MCF 10A (cell line): ENCODE results near the gene PACRG. TPM values are rescaled to one million over a fixed set of nuclear protein-coding genes. Genes with fewer than 3 reads are reported as not detected.

Experiments
- BruUV-seq: library from RNA; stranded (reverse); fragments of 400-500 nt; replicated peaks from 2 replicates; lab custom pipeline; 2021; lab: Mats Ljungman, UMichigan
- CTCF ChIA-PET: fragments of 300-600 bp; sonication (Branson Sonifier 250); formaldehyde crosslinking; extraction: SDS; loops from one replicate; lab custom pipeline; 2021; ENCODE audit warnings: antibody characterized with exemption, inconsistent platforms; lab: Yijun Ruan, JAX
- POLR2A ChIA-PET: fragments of 300-600, 350-650 bp; sonication (Branson Sonifier 250); formaldehyde crosslinking; extraction: SDS; loops from one replicate; lab custom pipeline; 2020; ENCODE audit warnings: antibody characterized with exemption, inconsistent platforms; lab: Yijun Ruan, JAX
- DNase-seq: peaks from one replicate; pipeline ENCODE4 v3.0.0-alpha.2; 2018; ENCODE audit not compliant: unreplicated experiment
- H3K27ac Mint-ChIP-seq: one replicate; pipeline ENCODE4 v1.8.0; 2022; ENCODE audit warnings: mild to moderate bottlenecking, low read depth, mixed read lengths; ENCODE audit not compliant: unreplicated experiment
- H3K27me3 Mint-ChIP-seq: one replicate; pipeline ENCODE4 v1.8.0; 2022; ENCODE audit warnings: mixed read lengths; ENCODE audit not compliant: insufficient read depth, unreplicated experiment
- H3K36me3 Mint-ChIP-seq: one replicate; pipeline ENCODE4 v1.8.0; 2022; ENCODE audit warnings: mild to moderate bottlenecking, moderate library complexity, mixed read lengths; ENCODE audit not compliant: insufficient read depth, unreplicated experiment
- H3K4me1 Mint-ChIP-seq: one replicate; pipeline ENCODE4 v1.8.0; 2022; ENCODE audit warnings: mixed read lengths; ENCODE audit not compliant: insufficient read depth, unreplicated experiment
- H3K4me3 Mint-ChIP-seq: one replicate; pipeline ENCODE4 v1.8.0; 2022; ENCODE audit warnings: mild to moderate bottlenecking, moderate library complexity, mixed read lengths; ENCODE audit not compliant: unreplicated experiment
- H3K9me3 Mint-ChIP-seq: one replicate; pipeline ENCODE4 v1.8.0; 2022; ENCODE audit warnings: mixed read lengths; ENCODE audit not compliant: unreplicated experiment
- intact Hi-C: fragments of 100-400 bp; cut with micrococcal nuclease; formaldehyde crosslinking; loops from 2 replicates; pipeline ENCODE4 v1.14.1; 2022
- total RNA-seq: library from RNA; stranded (reverse); gene quantifications from 2 replicates; pipeline ENCODE4 v1.2.3, GENCODE V29; 2022
- TF ChIP-seq, protein P1 (sequence below): fragments of 200-600 bp; IDR thresholded peaks from one replicate; pipeline ENCODE4 v1.8.0; 2022; ENCODE audit warnings: antibody characterized with exemption, mild to moderate bottlenecking; ENCODE audit not compliant: unreplicated experiment

Gene PACRG
- total RNA-seq, 1 experiment from 2014 or later, result not detected

DNA sequence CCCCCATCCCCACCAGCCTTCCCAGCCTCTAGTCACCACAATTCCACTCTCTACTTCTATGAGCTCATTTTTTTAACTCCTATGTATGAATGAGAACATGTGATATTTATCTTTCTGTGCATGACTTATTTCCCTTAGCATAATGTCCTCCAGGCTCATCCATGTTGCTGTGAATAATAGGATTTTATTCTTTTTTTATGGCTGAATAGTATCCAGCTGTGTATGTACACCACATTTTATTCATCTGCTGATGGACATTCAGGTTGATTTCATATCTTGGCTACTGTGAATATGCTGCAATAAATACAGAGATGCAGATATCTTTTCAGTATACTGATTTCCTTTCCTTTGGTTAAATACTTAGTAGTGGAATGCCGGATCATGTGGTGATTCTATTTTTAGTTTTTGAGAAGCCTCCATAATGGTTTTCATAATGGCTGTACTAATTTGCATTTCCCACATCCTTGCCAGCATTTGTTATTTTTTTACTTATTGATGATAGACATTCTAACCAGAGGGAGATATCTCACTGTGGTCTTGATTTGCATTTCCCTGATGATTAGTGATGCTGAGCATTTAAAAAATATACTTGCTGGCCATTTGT is 194.9 kb downstream of the PACRG start:
- POLR2A ChIA-PET, result interaction anchor here (0.7 kb wide), 1 partner anchor 68 kb away, joined by 3 read pairs; no protein-coding TSS in a partner anchor

DNA sequence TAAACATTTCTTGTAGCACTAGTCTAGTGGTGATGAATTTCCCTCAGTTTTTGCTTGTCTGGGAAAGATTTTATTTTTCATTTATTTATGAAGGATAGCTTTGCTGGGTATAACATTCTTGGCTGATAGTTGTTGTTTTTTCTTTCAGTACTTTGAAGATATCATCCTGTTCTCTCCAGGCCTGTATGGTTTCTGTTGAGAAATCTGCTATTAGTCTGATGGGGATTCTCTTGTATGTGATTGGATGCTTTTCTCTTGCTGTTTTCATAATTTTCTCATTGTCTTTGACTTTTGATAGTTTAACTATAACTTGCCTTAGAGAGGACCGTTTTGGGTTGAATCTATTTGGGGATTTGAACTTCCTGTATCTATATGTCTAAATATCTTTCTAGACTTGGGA is 207.1 kb downstream of the PACRG start:
- no peaks in the 10 kb centered on the region for H3K4me1 Mint-ChIP-seq
- DNase-seq, result no peak
- peaks cover 33% of the 10 kb centered on the region for H3K9me3 Mint-ChIP-seq
- no peaks in the 10 kb centered on the region for H3K27me3 Mint-ChIP-seq
- H3K36me3 Mint-ChIP-seq, result no peaks in the 10 kb centered on the region
- BruUV-seq, result no TSS peak
- TF ChIP-seq, protein P1, sequence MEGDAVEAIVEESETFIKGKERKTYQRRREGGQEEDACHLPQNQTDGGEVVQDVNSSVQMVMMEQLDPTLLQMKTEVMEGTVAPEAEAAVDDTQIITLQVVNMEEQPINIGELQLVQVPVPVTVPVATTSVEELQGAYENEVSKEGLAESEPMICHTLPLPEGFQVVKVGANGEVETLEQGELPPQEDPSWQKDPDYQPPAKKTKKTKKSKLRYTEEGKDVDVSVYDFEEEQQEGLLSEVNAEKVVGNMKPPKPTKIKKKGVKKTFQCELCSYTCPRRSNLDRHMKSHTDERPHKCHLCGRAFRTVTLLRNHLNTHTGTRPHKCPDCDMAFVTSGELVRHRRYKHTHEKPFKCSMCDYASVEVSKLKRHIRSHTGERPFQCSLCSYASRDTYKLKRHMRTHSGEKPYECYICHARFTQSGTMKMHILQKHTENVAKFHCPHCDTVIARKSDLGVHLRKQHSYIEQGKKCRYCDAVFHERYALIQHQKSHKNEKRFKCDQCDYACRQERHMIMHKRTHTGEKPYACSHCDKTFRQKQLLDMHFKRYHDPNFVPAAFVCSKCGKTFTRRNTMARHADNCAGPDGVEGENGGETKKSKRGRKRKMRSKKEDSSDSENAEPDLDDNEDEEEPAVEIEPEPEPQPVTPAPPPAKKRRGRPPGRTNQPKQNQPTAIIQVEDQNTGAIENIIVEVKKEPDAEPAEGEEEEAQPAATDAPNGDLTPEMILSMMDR, result no peak
- intact Hi-C loops, result no loop called here
- CTCF ChIA-PET, result interaction anchor here (0.7 kb wide), 1 partner anchor 15 kb away, joined by 5 read pairs; no protein-coding TSS in a partner anchor
- POLR2A ChIA-PET, result no interaction called here
- no peak overlapping the region for H3K4me3 Mint-ChIP-seq
- H3K27ac Mint-ChIP-seq, result no peak overlapping the region

More for the DNA sequence above, 194.9 kb downstream of the PACRG start:
- TF ChIP-seq, protein P1, result no peak
- H3K9me3 Mint-ChIP-seq, result peaks cover 8% of the 10 kb centered on the region
- DNase-seq, result no peak
- H3K4me3 Mint-ChIP-seq, result no peak overlapping the region
- no peaks in the 10 kb centered on the region for H3K36me3 Mint-ChIP-seq
- no peaks in the 10 kb centered on the region for H3K4me1 Mint-ChIP-seq
- no peak overlapping the region for H3K27ac Mint-ChIP-seq
- no TSS peak for BruUV-seq
- intact Hi-C loops, result no loop called here
- CTCF ChIA-PET, result no interaction called here
- no peaks in the 10 kb centered on the region for H3K27me3 Mint-ChIP-seq

DNA sequence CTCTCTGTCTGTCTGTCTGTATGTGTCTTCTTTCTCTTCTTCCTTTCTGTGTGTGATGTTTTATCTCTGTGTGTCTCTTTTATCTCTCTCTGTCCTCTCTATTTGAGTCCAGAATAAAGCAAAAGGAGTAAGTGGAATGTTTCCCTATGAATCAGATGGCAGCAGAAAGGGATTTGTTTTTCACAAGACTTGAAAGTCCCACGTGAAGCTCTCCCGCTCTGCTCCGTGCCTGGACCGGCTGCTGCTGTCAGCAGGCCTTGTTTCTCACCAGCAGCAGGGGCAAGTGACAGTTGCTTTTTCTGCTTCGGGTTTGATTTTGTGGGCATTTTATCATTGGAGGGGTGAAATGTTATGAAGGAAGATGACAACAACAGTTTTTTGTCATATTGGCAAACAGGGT is 212.7 kb downstream of the PACRG start:
- H3K36me3 Mint-ChIP-seq, result no peaks in the 10 kb centered on the region
- no peaks in the 10 kb centered on the region for H3K27me3 Mint-ChIP-seq
- H3K9me3 Mint-ChIP-seq, result peaks cover 13% of the 10 kb centered on the region
- no peak overlapping the region for H3K27ac Mint-ChIP-seq
- H3K4me1 Mint-ChIP-seq, result no peaks in the 10 kb centered on the region
- intact Hi-C loops, result no loop called here
- BruUV-seq, result no TSS peak
- no peak overlapping the region for H3K4me3 Mint-ChIP-seq
- POLR2A ChIA-PET, result no interaction called here
- CTCF ChIA-PET, result no interaction called here
- DNase-seq, result no peak
- TF ChIP-seq, protein P1, result no peak

DNA sequence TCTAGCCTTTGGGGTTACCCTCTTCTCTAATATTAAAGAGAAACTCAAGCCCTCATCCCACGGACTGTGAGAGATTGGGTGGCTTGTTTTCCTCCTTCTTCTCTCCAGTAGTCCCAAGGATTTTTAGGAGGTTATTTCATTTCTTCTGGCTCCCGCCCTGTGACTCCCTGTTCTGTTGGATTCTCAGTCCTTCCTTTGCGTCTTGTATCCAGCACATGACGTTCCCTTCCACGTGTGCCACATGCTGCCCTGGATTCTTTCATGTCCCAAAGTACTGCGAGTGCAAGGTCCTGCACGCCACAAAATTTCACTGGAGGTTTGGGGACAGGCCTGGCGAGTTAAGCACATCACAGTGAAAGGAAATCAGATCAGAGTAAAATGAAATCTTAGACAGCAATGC is 213.4 kb downstream of the PACRG start:
- ChIA-PET CTCF (no interaction called here), POLR2A (no interaction called here)
- H3K4me3 Mint-ChIP-seq, result no peak overlapping the region
- no peaks in the 10 kb centered on the region for H3K27me3 Mint-ChIP-seq
- no peak overlapping the region for H3K27ac Mint-ChIP-seq
- no peaks in the 10 kb centered on the region for H3K4me1 Mint-ChIP-seq
- H3K9me3 Mint-ChIP-seq, result peaks cover 7% of the 10 kb centered on the region
- intact Hi-C loops, result no loop called here
- BruUV-seq, result no TSS peak
- TF ChIP-seq, protein P1, result no peak
- H3K36me3 Mint-ChIP-seq, result no peaks in the 10 kb centered on the region
- DNase-seq, result no peak
